GM19351 (cell line): ENCODE data around the gene RCBTB2.

Experiments
- ATAC-seq: cut with Tn5 transposase; IDR thresholded peaks from one replicate; pipeline ENCODE4 v1.9.1; 2021; ENCODE audit warnings: mild to moderate bottlenecking, moderate library complexity; ENCODE audit not compliant: unreplicated experiment

RCBTB2 gene

GRCh38 chr13:48564056-48564455 lies 31.2 kb upstream of the RCBTB2 start:
- ATAC-seq = no peak

GRCh38 chr13:48563626-48564025 lies 30.7 kb upstream of the RCBTB2 start:
- ATAC-seq = no peak

GRCh38 chr13:48562296-48563066 lies 29.6 kb upstream of the RCBTB2 start:
- peak; percentile 98 for ATAC-seq

DNA sequence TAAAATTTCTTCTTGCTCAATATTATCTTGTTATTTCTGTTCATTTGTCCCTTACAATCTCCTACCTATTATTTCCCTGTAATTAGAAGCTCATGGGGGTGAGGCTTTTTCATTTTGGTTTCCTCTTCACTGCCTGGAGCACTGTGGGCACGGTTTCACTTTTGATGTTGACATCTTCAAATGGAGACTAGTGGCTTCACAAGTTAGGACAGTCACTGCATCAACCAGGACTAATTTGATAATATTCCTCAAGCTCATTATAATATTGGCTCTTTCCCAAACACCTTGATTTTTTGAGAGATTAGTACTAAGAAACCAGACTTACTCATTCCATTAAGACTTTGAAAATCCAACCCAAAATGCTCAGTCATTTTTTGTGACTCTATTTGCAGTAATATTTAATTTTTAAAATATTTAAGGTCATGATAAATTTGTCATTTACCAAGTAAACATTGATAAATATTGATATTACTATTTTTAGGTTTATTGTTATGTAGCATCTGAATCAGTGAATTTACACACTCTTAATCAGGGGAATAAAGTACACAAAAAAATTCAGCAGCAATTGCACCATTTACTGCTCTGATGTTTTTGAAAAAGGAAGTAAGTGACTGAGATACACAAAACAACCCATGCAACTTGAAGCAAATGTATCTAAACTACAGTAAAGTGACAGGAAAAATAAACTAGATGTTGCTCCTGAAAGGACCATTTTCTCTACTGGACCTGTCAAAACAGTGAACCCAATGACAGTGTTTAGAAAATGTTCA lies 28.8 kb upstream of the RCBTB2 start:
- peak; percentile 29 for ATAC-seq

DNA sequence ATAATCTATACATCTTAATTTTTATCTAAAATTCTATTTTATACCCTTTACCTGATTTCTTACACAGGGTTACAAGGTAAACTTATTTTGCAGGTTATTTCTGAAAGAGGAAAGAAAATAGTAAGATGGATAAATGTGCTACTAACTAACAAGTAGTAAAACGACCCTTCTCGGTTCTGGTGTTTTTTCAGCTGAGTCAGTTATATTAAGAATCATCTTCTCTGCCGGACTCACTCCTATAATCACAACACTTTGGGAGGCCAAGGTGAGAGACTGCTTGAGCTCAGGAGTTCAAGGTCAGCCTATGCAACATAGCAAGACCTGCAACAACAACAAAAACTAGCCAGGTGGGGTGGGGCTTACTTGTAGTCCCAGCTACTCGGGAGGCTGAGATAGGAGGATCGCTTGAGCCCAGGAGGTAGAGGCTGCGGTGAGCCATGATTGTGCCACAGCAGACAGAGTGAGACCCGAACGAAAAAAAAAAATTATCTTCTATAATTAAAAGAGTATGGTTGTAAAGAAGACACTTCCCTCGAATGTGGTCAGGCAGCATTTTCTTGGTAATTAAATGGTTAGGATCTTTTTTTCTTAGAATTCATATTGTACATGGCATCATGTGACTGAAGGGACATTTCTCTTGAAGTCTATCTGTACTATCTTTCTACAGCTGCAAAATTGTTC lies 27.9 kb upstream of the RCBTB2 start:
- ATAC-seq = no peak

DNA sequence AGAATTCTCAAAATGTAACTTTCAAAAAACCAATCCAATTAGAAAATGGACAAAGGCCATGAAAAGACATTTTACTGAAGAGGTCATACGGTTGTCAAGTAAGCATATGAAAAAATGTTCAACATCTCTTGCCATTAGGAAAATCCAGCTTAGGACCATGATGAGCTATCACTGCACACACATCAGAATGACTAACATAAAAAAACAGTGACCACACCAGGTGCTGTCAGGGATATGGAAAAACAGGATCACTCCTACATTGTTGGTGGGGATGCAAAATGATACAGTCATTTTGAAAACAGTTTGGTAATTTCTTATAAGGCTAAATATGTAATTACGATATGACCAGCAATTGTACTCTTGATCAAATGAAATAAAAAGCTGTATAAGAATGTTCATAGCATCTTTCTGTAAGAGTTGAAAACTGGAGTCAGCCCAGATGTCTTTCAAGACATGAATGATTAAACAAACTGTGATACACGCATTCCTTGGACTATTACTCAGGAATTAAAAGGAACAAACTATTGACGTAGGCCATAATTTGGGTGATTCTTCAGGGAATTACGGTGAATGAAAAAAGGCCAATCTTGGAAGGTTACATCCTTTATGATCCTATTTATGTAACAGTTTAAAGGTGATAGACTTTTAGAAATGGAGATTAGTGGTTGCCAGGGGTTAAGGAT lies 26.9 kb upstream of the RCBTB2 start:
- ATAC-seq = no peak

DNA sequence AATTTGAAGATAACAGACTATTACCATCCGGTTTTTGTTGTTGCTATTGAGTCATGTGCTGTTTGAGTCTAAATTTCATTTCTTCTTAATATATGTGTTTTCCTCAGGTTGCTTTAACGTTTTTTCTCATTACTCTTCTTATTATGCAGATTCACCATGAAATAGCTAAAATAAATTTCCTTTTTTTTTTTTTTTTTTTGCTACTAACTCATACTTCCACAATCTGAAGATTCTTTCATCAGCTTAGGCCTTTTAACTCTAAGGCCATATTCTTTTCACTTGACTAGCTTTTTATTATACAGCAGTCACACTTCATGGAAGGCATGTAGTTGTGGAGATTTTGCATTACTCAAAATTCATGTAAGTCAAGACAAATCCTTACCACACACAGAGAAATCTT lies 23.9 kb upstream of the RCBTB2 start:
- no peak for ATAC-seq

- ATAC-seq = no peak
Observed at GRCh38 chr13:48555441-48555840, 22.6 kb upstream of the RCBTB2 start.

GRCh38 chr13:48551329-48551728 lies 18.4 kb upstream of the RCBTB2 start:
- no peak for ATAC-seq

- no peak for ATAC-seq
Observed at GRCh38 chr13:48549658-48550057, 16.8 kb upstream of the RCBTB2 start.

GRCh38 chr13:48547663-48548092 lies 14.8 kb upstream of the RCBTB2 start:
- no peak for ATAC-seq

- no peak for ATAC-seq
Observed at GRCh38 chr13:48545608-48546007, 12.7 kb upstream of the RCBTB2 start.

DNA sequence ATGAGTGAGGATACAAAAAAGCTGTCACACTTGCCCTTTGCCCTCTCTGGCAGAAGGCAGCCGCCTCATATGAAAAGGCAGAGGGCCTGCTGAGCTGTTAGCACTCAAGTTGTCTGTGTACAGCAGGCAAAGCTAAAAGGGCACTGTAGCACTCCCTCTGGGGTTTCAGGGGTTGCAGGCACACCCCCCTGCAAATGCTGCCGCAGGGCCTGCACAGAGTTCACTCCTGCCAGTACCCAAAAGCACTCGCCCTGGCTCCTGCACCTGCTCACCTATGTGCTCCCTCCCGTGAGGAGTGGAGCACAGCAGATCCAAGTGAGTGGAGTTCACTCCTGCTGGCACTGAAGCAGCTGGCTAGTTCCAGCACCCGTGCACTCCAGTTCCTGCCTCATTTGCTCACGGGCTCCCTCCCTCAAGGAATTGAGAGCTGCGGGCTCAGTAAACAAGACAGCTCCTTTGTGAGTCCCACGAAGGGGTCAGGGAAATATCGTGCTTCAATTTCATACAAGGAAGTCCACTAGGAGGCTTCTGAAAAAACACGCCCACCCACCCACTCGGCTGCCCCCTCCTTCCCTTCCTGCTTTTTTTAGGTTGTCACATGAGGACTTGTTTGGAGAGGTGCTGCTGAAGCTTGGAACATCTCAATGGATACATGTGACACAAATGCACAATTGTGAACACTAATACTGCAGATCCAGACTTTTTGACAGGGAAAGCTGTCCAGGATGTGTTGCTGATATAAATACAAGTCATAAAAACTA lies 9.9 kb upstream of the RCBTB2 start:
- no peak for ATAC-seq

DNA sequence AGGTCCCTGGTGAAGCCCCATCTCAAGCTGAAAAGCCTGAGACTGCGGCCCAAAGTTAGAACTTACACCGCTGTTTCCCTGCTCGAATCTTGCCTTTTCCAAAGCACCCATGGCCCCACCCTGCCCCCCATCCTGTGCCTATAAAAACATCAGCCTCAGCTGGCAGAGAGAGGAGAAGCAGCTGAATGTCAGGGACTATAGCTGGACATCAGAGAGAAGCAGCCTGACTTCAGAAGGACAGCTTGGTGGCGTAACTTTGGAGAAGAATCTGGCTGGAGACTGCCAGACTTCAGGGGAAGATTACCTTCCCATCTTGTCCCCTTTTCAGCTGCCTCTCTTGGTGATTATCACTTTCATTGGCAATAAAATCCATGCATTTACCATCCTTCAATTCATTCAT lies 9.3 kb upstream of the RCBTB2 start:
- no peak for ATAC-seq

DNA sequence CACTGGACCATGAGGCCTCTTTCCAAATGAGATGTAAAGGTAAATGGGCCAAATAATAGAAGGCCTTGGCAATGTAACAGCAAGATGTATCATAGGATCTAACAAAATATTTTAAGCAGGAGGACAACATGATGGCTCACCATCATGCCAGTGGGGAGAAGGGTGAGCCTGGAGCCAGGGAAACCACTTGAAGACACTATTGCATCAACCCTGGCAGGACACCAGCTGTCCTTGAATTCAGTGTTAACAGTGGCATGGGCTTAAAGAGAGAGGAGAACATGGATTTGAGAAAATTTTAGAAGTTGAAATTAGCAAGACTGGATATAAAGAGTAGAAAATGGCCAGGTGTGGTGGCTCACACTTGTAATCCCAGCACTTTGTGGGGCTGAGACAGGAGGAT lies 6.7 kb upstream of the RCBTB2 start:
- ATAC-seq = no peak

DNA sequence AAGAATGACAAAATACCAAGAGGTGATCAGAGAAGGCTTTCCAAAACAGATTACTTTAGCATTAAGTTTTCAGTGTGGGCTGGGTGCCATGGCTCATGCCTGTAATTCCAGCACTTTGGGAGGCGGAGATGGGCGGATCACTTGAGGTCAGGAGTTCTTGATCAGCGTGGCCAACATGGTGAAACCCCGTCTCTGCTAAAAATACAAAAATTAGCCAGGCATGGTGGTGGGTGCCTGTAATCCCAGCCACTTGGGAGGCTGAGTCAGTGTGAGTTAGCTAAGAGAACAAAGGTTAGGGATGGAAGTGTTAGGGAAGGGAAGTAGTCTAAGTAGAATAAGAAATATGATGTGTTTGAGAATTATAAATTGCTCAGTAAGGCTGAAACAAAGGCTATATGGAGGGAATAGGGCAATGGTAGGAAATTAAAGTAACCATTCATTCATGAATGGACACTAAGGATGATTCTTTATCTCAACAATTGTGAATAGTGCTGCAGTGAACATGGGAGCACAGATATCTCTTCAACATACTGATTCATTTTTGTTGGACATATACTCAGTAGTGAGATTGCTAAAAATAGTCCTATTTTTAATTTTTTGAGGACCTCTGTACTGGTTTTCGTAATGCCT lies 3.9 kb upstream of the RCBTB2 start:
- no peak for ATAC-seq

GRCh38 chr13:48535766-48536165 lies 2.9 kb upstream of the RCBTB2 start:
- no peak for ATAC-seq

DNA sequence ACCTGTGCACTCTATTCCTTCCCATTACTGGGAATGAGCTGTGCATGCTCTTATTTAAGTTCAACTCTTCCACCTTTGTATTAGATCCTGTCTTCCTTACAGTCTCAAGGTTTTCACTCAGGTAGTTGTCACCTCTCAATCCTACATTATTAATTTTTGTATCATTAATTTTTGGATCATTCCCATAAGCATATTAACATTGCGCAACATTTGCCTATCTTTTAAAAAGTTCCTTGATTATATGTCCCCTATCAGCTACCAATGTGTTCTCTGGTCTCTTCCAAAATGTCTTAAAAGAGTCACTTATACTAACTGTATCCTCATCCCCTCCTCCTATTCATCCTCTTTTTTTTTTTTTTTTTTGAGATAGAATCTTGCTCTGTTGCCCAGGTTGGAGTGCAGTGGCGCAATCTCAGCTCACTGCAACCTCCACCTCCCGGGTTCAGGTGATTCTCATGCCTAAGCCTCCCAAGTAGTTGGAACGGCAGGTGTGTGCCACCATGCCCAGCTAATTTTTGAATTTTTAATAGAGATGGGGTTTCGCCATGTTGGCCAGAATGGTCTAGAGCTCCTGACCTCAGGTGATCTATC lies 2.1 kb upstream of the RCBTB2 start:
- no peak for ATAC-seq

DNA sequence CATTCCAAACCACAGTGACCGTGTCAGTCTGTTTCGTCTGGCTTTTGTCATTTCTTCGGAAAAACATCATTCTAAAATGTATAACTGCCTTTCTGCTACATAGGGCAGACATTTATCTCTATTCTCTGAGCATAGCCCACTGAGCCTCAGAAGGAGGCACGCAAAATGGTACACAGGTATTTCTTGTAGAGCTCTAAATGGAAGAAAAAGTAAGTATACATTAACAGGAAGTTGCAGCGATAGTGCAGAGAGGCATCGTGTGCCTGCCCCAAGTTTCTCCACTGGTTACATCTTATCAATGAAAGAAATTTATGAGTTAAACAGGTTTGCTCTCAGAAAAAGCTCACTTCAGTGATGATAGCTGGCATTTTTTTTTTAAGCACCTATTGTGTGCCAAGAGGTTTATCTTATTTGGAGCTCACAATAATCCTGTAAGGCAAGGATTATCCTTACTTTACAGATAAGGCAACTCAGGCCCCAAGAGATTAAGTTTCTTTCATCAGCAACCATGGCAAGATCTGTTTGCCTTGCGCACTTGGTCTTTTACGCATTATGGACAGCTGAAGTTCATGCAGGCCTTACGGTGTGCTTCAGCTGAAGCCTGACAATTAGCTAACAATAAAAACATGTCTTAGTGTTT lies 1.2 kb upstream of the RCBTB2 start:
- ATAC-seq = no peak
